Measurements from ENCODE around the gene CMIP.

CMIP gene

GRCh38 chr16:81449899-81450608 lies 5.4 kb downstream of the CMIP start:
- Histone ChIP-seq H3K36me3 (ENCODE audit: control insufficient read depth in 1 of 2, insufficient read depth in 2 of 2, low read length in 2 of 2) (no peaks in the 10 kb centered on the region), H3K9me3 (ENCODE audit: control insufficient read depth in 1 of 2, low read length in 2 of 2) (no peaks in the 10 kb centered on the region), H3K4me3 (ENCODE audit: low read depth in 1 of 2, low read length in 2 of 2) (peak overlapping the region in 1 of 2 donors; percentile 33), H3K27ac (ENCODE audit: low read length) (no peak overlapping the region), H3K4me1 (ENCODE audit: control insufficient read depth in 1 of 2, insufficient read depth in 2 of 2, low read length in 2 of 2) (peaks cover 26 to 43% of the 10 kb centered on the region in 2 donors), H3K27me3 (ENCODE audit: low read depth, low read length) (no peaks in the 10 kb centered on the region)

GRCh38 chr16:81450783-81451491 lies 6.3 kb downstream of the CMIP start:
- H3K27me3 ChIP-seq (ENCODE audit: low read depth, low read length): no peaks in the 10 kb centered on the region
- no peaks in the 10 kb centered on the region for H3K9me3 ChIP-seq (ENCODE audit: control insufficient read depth in 1 of 2, low read length in 2 of 2)
- H3K36me3 ChIP-seq (ENCODE audit: control insufficient read depth in 1 of 2, insufficient read depth in 2 of 2, low read length in 2 of 2): no peaks in the 10 kb centered on the region
- H3K4me1 ChIP-seq (ENCODE audit: control insufficient read depth in 1 of 2, insufficient read depth in 2 of 2, low read length in 2 of 2): peaks cover 26 to 43% of the 10 kb centered on the region in 2 donors
- no peak overlapping the region for H3K4me3 ChIP-seq (ENCODE audit: low read depth in 1 of 2, low read length in 2 of 2)
- H3K27ac ChIP-seq (ENCODE audit: low read length): peak overlapping the region; percentile 60

- Histone ChIP-seq H3K4me1 (ENCODE audit: control insufficient read depth in 1 of 2, insufficient read depth in 2 of 2, low read length in 2 of 2) (peaks cover 26 to 39% of the 10 kb centered on the region in 2 donors), H3K4me3 (ENCODE audit: low read depth in 1 of 2, low read length in 2 of 2) (no peak overlapping the region), H3K27ac (ENCODE audit: low read length) (peak overlapping the region; percentile 60), H3K27me3 (ENCODE audit: low read depth, low read length) (no peaks in the 10 kb centered on the region), H3K9me3 (ENCODE audit: control insufficient read depth in 1 of 2, low read length in 2 of 2) (no peaks in the 10 kb centered on the region), H3K36me3 (ENCODE audit: control insufficient read depth in 1 of 2, insufficient read depth in 2 of 2, low read length in 2 of 2) (peaks cover 0 to 6% of the 10 kb centered on the region in 2 donors)
These were observed 7.4 kb downstream of the CMIP start for GRCh38 chr16:81451753-81452680.

- H3K27ac ChIP-seq (ENCODE audit: low read length): no peak overlapping the region
- H3K27me3 ChIP-seq (ENCODE audit: low read depth, low read length): no peaks in the 10 kb centered on the region
- H3K36me3 ChIP-seq (ENCODE audit: control insufficient read depth in 1 of 2, insufficient read depth in 2 of 2, low read length in 2 of 2): peaks cover 0 to 6% of the 10 kb centered on the region in 2 donors
- H3K9me3 ChIP-seq (ENCODE audit: control insufficient read depth in 1 of 2, low read length in 2 of 2): no peaks in the 10 kb centered on the region
- H3K4me3 ChIP-seq (ENCODE audit: low read depth in 1 of 2, low read length in 2 of 2): no peak overlapping the region
- peaks cover 30 to 40% of the 10 kb centered on the region in 2 donors for H3K4me1 ChIP-seq (ENCODE audit: control insufficient read depth in 1 of 2, insufficient read depth in 2 of 2, low read length in 2 of 2)
These were observed 8.6 kb downstream of the CMIP start for GRCh38 chr16:81453091-81453728.

- Histone ChIP-seq H3K9me3 (ENCODE audit: control insufficient read depth in 1 of 2, low read length in 2 of 2) (no peaks in the 10 kb centered on the region), H3K36me3 (ENCODE audit: control insufficient read depth in 1 of 2, insufficient read depth in 2 of 2, low read length in 2 of 2) (peaks cover 0 to 6% of the 10 kb centered on the region in 2 donors), H3K27ac (ENCODE audit: low read length) (no peak overlapping the region)
These were observed 9.4 kb downstream of the CMIP start for GRCh38 chr16:81454044-81454443.

GRCh38 chr16:81455006-81455405 lies 10.4 kb downstream of the CMIP start:
- Histone ChIP-seq H3K36me3 (ENCODE audit: control insufficient read depth in 1 of 2, insufficient read depth in 2 of 2, low read length in 2 of 2) (peaks cover 0 to 6% of the 10 kb centered on the region in 2 donors), H3K9me3 (ENCODE audit: control insufficient read depth in 1 of 2, low read length in 2 of 2) (no peaks in the 10 kb centered on the region), H3K27me3 (ENCODE audit: low read depth, low read length) (no peaks in the 10 kb centered on the region), H3K4me1 (ENCODE audit: control insufficient read depth in 1 of 2, insufficient read depth in 2 of 2, low read length in 2 of 2) (peaks cover 20 to 38% of the 10 kb centered on the region in 2 donors), H3K27ac (ENCODE audit: low read length) (no peak overlapping the region), H3K4me3 (ENCODE audit: low read depth in 1 of 2, low read length in 2 of 2) (no peak overlapping the region)

More at GRCh38 chr16:81454044-81454443, 9.4 kb downstream of the CMIP start:
- Histone ChIP-seq H3K27me3 (ENCODE audit: low read depth, low read length) (no peaks in the 10 kb centered on the region), H3K4me1 (ENCODE audit: control insufficient read depth in 1 of 2, insufficient read depth in 2 of 2, low read length in 2 of 2) (peaks cover 27 to 41% of the 10 kb centered on the region in 2 donors), H3K4me3 (ENCODE audit: low read depth in 1 of 2, low read length in 2 of 2) (no peak overlapping the region)

- H3K27me3 ChIP-seq (ENCODE audit: low read depth, low read length): no peaks in the 10 kb centered on the region
- H3K4me1 ChIP-seq (ENCODE audit: control insufficient read depth in 1 of 2, insufficient read depth in 2 of 2, low read length in 2 of 2): peaks cover 20 to 38% of the 10 kb centered on the region in 2 donors
- H3K36me3 ChIP-seq (ENCODE audit: control insufficient read depth in 1 of 2, insufficient read depth in 2 of 2, low read length in 2 of 2): peaks cover 0 to 6% of the 10 kb centered on the region in 2 donors
- H3K27ac ChIP-seq (ENCODE audit: low read length): peak overlapping the region; percentile 53
- H3K9me3 ChIP-seq (ENCODE audit: control insufficient read depth in 1 of 2, low read length in 2 of 2): no peaks in the 10 kb centered on the region
- H3K4me3 ChIP-seq (ENCODE audit: low read depth in 1 of 2, low read length in 2 of 2): no peak overlapping the region
These were observed 11.3 kb downstream of the CMIP start for GRCh38 chr16:81455720-81456494.

GRCh38 chr16:81456523-81457325 lies 12.1 kb downstream of the CMIP start:
- Histone ChIP-seq H3K9me3 (ENCODE audit: control insufficient read depth in 1 of 2, low read length in 2 of 2) (no peaks in the 10 kb centered on the region), H3K36me3 (ENCODE audit: control insufficient read depth in 1 of 2, insufficient read depth in 2 of 2, low read length in 2 of 2) (peaks cover 0 to 6% of the 10 kb centered on the region in 2 donors), H3K27me3 (ENCODE audit: low read depth, low read length) (no peaks in the 10 kb centered on the region), H3K4me1 (ENCODE audit: control insufficient read depth in 1 of 2, insufficient read depth in 2 of 2, low read length in 2 of 2) (peaks cover 20 to 32% of the 10 kb centered on the region in 2 donors), H3K4me3 (ENCODE audit: low read depth in 1 of 2, low read length in 2 of 2) (no peak overlapping the region), H3K27ac (ENCODE audit: low read length) (peak overlapping the region; percentile 64)

GRCh38 chr16:81457326-81458133 lies 12.9 kb downstream of the CMIP start:
- H3K4me1 ChIP-seq (ENCODE audit: control insufficient read depth in 1 of 2, insufficient read depth in 2 of 2, low read length in 2 of 2): peaks cover 20 to 26% of the 10 kb centered on the region in 2 donors
- peaks cover 0 to 6% of the 10 kb centered on the region in 2 donors for H3K36me3 ChIP-seq (ENCODE audit: control insufficient read depth in 1 of 2, insufficient read depth in 2 of 2, low read length in 2 of 2)
- no peak overlapping the region for H3K4me3 ChIP-seq (ENCODE audit: low read depth in 1 of 2, low read length in 2 of 2)
- H3K27me3 ChIP-seq (ENCODE audit: low read depth, low read length): no peaks in the 10 kb centered on the region
- H3K27ac ChIP-seq (ENCODE audit: low read length): peak overlapping the region; percentile 64
- H3K9me3 ChIP-seq (ENCODE audit: control insufficient read depth in 1 of 2, low read length in 2 of 2): no peaks in the 10 kb centered on the region

Data from muscle layer of duodenum (tissue), 2 donors.